Thyroid gland (tissue), 4 donors: ENCODE measurements around the gene WNT4.

Experiments
- CTCF ChIP-seq, 6 experiments: fragments of 200-600 bp in 3 of 6; fragments of 450-650 bp in 3 of 6; sonication (generic) in 3 of 6; IDR thresholded peaks; one replicate each; pipeline ENCODE4 v1.5.1; 2016 to 2019; ENCODE audit warnings: antibody characterized with exemption in 6 of 6, mild to moderate bottlenecking in 2 of 6, inconsistent platforms in 1 of 6, moderate library complexity in 1 of 6
- POLR2A ChIP-seq, 2 donors: fragments of 450-650 bp; IDR thresholded peaks; one replicate each; pipeline ENCODE4 v1.6.1; 2017; ENCODE audit warnings: antibody characterized with exemption in 2 of 2, mild to moderate bottlenecking in 2 of 2, moderate library complexity in 1 of 2

- TF ChIP-seq CTCF (IDR thresholded peaks at IDR 0.05) (no peak), POLR2A (IDR thresholded peaks at IDR 0.05) (no peak)
Measured at GRCh38 chr1:22139066-22139594, 3.8 kb downstream of the WNT4 start.
